ENCODE measurements around the gene SGO2.

SGO2 gene

DNA sequence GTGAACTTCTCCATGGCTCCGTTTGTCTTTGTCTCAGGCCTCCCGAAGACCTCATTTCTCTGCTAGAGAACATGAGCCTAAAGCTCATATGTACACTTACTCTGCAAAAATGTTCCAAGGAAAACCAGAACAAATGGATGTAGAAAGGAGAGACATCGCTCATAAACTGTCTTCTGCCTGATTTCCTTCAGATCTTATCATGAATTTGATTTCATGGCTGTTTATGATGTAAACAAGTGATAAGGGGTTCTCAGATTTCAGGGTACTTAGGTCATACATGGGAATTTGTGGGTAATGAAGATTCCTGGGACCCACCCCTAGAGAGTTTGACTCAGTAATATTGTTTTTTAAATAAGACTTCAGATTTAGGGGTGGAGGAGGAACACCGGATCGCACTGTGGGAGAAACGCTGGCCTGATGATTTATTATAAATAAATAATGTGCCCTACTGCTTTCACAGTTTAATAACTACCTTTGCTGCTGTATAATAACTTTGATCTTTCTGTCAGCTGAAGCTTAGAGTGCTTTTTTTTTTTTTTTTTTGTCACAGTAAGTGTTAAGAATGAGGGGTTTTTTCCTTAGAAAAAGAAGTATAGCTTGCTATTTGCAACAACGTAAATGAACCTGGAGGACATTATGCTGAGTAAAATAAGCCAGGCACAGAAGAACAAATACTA, 74.7 kb downstream of the SGO2 start:
- Mint-ChIP-seq H3K36me3 (ENCODE audit: low read depth) (no peaks in the 10 kb centered on the region), H3K27me3 (ENCODE audit: low read depth) (peaks cover 8% of the 10 kb centered on the region), H3K4me3 (no peak overlapping the region), H3K27ac (no peak overlapping the region), H3K4me1 (no peaks in the 10 kb centered on the region), H3K9me3 (no peaks in the 10 kb centered on the region)
- TF ChIP-seq, protein P1, sequence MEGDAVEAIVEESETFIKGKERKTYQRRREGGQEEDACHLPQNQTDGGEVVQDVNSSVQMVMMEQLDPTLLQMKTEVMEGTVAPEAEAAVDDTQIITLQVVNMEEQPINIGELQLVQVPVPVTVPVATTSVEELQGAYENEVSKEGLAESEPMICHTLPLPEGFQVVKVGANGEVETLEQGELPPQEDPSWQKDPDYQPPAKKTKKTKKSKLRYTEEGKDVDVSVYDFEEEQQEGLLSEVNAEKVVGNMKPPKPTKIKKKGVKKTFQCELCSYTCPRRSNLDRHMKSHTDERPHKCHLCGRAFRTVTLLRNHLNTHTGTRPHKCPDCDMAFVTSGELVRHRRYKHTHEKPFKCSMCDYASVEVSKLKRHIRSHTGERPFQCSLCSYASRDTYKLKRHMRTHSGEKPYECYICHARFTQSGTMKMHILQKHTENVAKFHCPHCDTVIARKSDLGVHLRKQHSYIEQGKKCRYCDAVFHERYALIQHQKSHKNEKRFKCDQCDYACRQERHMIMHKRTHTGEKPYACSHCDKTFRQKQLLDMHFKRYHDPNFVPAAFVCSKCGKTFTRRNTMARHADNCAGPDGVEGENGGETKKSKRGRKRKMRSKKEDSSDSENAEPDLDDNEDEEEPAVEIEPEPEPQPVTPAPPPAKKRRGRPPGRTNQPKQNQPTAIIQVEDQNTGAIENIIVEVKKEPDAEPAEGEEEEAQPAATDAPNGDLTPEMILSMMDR (IDR thresholded peaks at IDR 0.05; ENCODE audit: unreplicated experiment in 3 of 3): no peak

DNA sequence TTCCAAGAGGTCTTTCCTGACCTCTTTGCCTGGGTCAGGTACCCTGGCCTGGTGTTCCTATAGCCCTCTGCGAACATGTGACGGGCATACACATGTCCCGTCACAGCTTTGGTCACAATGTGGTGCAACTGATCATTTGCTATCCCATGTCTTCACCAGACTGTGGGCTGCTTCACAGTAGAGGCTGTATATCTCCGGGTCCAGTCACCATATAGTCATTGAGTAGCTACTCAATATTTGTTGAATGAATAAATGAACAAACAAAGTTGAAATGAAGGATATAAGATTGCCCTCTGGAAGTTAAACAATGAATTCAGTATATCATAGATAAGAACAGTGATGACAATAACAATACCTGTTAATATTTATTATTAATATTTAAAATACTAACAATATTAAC, 76.6 kb downstream of the SGO2 start:
- Mint-ChIP-seq H3K9me3 (peaks cover 6% of the 10 kb centered on the region), H3K27me3 (ENCODE audit: low read depth) (peaks cover 8% of the 10 kb centered on the region), H3K27ac (no peak overlapping the region), H3K4me3 (no peak overlapping the region), H3K36me3 (ENCODE audit: low read depth) (no peaks in the 10 kb centered on the region), H3K4me1 (no peaks in the 10 kb centered on the region)
- TF ChIP-seq, protein P1 (IDR thresholded peaks at IDR 0.05; ENCODE audit: unreplicated experiment in 3 of 3): no peak

DNA sequence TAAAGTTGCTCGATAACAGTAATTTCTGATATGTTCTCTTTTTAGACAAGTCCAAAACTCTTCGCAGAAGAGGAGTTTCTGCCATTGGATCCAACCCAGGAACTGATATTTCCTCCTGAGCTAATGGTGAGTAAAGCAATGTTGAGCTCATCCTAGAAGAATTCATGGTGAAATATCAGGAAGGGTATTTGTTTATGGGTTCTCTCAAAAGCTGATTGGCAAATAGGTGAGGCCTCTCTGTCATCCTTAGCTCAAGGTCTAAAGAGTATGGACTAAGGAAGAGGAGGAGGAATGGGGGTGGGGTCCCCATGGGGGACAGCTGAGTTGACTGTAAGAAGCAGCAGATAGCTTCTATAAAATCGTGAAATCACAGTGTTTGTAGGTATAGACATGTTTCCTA, 78.0 kb downstream of the SGO2 start:
- H3K27me3 Mint-ChIP-seq (ENCODE audit: low read depth): peaks cover 12% of the 10 kb centered on the region
- TF ChIP-seq, protein P1 (IDR thresholded peaks at IDR 0.05; ENCODE audit: unreplicated experiment in 3 of 3): no peak
- no peaks in the 10 kb centered on the region for H3K36me3 Mint-ChIP-seq (ENCODE audit: low read depth)
- H3K4me3 Mint-ChIP-seq: no peak overlapping the region
- no peaks in the 10 kb centered on the region for H3K4me1 Mint-ChIP-seq
- H3K9me3 Mint-ChIP-seq: peaks cover 6% of the 10 kb centered on the region
- H3K27ac Mint-ChIP-seq: no peak overlapping the region

DNA sequence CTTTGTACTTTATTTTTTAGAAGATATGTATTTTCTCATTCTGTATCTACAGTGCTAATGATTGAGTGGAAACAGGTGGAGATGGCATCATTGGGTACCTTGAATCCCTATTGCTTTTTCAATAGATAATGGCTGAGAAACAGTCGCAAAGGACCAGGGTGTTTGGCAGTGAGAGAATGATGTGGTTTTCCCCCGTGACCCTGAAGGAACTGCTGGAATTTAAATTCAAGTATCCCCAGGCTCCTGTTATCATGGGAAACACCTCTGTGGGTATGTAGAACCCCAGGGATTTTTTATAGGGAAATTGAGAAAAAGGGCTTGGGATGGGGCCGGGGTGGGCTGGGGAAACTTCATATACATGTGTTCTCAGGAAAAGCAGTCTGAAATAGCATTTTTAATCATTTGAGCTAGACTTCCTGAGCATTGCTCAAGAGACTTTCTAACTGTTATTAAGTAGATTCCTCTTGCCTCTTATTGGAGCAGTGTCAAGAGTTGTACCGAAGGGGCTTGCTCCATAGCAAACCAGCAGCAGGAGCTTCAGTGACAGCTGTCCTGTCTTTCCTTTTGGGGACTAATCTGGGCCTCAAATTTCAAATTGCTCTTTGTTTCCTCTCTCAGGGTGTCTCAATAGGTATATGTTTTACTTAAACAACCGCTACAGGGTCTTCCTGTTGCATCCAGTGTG, 78.7 kb downstream of the SGO2 start:
- Mint-ChIP-seq H3K4me1 (no peaks in the 10 kb centered on the region), H3K27me3 (ENCODE audit: low read depth) (peaks cover 12% of the 10 kb centered on the region), H3K4me3 (no peak overlapping the region), H3K9me3 (peaks cover 6% of the 10 kb centered on the region), H3K27ac (no peak overlapping the region), H3K36me3 (ENCODE audit: low read depth) (no peaks in the 10 kb centered on the region)
- TF ChIP-seq, protein P1 (IDR thresholded peaks at IDR 0.05; ENCODE audit: unreplicated experiment in 3 of 3): no peak

DNA sequence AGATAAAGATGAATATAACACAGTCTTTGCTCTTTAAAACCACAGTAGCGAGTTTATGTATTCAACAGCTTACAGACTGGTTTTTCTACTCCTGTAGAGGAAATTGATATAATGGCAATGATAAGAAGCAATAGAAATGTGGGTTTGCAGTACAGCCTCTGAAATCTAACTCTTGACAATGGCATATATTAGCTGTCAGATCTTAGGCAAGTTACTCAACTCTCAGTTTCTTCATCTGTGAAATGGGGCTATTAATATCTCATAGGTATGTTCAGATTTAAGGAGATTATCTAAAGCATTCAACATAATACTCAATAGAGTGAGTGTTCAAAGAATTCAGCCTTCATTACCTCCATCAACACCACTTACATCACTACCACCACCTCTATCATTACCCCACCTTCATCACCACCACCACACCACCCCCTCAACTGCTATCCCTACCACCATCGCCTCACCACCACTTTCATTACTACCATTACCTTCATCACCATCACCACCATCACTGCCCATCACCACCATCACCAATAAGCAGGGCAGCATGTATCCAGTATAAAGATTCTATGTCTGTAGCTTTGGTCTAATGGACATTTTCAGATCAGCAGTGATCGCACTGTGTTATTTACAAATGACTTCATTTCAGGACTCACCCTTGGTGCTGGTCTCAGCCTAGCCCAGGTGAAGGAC, 82.5 kb downstream of the SGO2 start:
- Mint-ChIP-seq H3K4me1 (no peaks in the 10 kb centered on the region), H3K36me3 (ENCODE audit: low read depth) (no peaks in the 10 kb centered on the region), H3K9me3 (peaks cover 6% of the 10 kb centered on the region), H3K27ac (no peak overlapping the region), H3K27me3 (ENCODE audit: low read depth) (peaks cover 14% of the 10 kb centered on the region), H3K4me3 (no peak overlapping the region)
- TF ChIP-seq, protein P1 (IDR thresholded peaks at IDR 0.05; ENCODE audit: unreplicated experiment in 3 of 3): no peak
